ENCODE data around the gene MED26.

MED26 gene

DNA sequence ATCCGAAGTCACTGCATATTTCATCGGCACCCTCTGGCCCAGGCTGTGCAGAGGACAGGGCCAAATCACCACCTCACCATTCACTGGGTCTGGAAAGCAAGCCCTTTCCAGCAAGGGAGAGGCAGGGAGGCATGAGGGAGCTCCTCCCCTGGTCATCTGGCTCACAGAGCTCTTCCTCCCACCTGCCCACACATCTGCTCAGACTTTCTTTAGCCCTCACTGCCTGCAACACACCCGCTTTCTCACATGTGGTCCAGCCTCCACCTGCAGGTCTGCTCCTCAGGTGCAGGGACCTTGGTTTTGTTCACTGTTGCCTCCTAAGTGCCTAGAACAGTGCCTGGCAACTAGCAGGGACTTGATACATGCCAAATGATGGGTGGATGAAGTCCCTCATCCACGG lies 34.8 kb downstream of the MED26 start:
- H3K4me3 ChIP-seq (ENCODE audit: low read depth, low read length), result no peak overlapping the region
- TF ChIP-seq, protein P1, sequence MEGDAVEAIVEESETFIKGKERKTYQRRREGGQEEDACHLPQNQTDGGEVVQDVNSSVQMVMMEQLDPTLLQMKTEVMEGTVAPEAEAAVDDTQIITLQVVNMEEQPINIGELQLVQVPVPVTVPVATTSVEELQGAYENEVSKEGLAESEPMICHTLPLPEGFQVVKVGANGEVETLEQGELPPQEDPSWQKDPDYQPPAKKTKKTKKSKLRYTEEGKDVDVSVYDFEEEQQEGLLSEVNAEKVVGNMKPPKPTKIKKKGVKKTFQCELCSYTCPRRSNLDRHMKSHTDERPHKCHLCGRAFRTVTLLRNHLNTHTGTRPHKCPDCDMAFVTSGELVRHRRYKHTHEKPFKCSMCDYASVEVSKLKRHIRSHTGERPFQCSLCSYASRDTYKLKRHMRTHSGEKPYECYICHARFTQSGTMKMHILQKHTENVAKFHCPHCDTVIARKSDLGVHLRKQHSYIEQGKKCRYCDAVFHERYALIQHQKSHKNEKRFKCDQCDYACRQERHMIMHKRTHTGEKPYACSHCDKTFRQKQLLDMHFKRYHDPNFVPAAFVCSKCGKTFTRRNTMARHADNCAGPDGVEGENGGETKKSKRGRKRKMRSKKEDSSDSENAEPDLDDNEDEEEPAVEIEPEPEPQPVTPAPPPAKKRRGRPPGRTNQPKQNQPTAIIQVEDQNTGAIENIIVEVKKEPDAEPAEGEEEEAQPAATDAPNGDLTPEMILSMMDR (conservative IDR thresholded peaks at IDR 0.05; ENCODE audit: low read depth, low read length), result no peak
- no peak for DNase-seq (ENCODE audit: low read depth)

DNA sequence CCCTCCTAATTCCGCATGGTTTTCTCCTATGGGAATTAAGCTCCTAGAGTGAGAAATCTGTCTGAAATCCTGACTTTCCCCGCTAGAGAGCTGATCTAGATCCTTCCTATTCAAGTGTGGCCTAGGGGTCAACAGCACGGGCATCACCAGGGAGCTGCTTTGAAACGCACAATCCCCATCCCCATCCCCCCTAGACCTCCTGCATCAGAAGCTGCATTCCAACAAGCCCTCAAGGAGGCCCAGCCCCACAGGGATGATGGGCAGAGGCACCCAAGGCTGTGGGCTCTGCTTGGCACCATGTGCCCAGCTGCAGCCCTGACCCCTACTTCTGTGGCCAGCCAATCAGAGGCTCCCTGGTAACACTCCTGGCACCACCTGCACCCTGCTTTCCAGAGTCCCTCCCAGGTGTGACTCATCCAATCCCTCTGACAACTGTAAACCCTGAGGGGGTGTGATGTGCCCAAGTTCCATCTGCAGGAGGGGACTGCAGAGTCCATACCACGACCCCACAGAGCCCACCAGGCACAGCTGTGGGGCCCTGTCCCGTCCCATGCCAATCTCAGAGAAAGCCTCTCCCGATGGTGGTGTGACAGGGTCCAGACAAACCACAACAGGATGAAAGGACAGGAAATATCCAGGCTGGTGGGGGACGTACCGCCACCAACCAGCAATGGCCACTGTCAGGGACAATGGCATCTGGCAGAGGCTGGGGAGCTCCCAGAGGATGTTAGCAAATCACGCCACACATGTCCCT lies 36.0 kb downstream of the MED26 start:
- DNase-seq (ENCODE audit: low read depth), result no peak
- no peak overlapping the region for H3K4me3 ChIP-seq (ENCODE audit: low read depth, low read length)
- TF ChIP-seq, protein P1 (conservative IDR thresholded peaks at IDR 0.05; ENCODE audit: low read depth, low read length), result no peak

DNA sequence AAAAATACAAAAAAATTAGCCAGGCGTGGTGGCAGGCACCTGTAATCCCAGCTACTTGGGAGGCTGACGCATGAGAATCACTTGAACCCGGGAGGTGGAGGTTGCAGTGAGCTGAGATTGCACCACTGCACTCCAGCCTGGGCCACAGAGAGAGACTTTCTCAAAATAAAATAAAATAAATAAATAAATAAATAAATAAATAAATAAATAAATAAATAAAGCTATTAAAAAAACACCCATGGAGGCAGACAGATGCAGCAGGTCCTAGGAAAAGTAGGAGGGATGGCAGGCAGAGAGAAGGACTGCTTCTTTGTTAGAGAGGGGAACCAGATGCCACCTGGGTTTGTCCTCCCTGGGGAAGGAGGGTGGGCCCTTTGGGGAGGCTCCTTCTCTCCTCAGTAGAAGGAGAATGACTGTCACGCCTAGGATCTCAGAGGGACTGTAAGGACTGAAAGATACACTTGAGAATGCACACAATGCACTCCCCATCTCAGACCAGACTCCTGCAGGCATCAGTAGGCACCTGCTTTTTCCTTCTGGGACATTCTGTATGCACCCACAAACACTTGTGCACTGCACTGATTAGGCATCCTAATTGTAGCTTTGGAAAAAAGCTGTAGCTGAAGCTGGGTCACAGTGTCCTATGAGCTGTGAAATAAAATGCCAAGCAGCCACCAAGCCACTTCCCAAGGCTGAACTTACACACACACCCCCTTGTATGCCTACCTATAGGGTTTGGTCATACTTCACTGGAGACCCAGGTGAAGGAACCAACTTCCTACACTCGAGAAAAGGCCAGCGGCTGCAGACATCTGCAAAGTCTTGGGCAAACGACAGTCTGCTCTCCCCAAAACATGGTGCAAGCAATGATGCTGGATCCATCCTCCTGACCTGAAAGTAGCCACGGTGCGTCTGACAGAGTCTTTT lies 36.9 kb downstream of the MED26 start:
- no peak for DNase-seq (ENCODE audit: low read depth)
- no peak overlapping the region for H3K4me3 ChIP-seq (ENCODE audit: low read depth, low read length)
- TF ChIP-seq, protein P1 (conservative IDR thresholded peaks at IDR 0.05; ENCODE audit: low read depth, low read length), result no peak

DNA sequence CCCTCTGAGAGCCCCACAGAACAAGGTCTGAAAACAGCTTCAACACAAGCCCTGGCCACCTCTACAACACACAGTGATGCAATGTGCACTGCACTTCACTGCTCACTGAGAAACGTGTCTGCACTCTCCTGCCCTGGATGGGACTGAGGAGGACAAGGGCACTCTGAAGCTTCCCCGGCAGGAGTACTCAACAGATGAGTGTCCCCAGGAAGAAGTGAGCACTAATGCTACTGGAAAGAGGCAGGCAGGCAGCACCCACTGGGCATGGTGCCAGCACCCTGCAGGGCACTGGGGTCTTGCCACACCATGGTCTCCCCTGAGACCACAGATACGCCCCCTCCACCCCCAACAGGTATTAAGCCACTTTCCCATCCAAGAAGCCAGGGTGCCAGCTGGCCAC lies 38.1 kb downstream of the MED26 start:
- H3K4me3 ChIP-seq (ENCODE audit: low read depth, low read length), result no peak overlapping the region
- TF ChIP-seq, protein P1 (conservative IDR thresholded peaks at IDR 0.05; ENCODE audit: low read depth, low read length), result no peak
- no peak for DNase-seq (ENCODE audit: low read depth)

DNA sequence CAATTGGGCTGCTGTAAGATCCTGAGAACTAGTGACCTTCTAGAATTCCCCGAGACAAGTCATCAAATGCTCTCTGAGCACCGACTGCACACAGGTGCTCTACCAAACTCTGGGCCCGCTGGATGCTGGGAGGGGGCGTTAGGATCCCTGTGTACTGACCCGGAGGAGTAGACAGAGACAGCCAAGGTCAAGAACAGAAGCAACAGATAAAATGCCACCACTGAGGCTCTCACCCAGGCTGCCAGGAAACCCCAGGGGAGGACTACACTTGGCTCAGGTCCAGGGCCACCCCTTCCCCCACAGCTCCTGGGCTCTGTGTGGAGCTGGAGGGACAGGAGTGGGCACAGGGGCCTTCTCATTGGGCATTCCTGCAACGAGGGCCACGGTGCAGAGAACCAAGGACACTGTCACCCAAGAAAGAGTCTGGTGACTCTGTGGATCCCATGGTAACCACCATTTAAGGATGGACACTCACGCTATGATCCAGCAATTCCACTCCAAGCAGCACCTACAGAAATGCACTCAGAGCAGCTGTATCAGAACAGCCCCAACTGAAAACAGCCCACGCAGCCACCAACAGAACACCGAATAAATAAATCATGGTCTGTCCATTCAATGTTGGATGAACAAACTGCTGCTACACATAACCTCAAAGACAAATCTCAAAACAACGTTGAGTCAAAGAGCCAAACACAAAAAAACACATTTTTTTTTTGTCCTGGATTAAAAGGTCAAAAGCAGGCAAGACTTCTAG lies 39.0 kb downstream of the MED26 start:
- no peak for DNase-seq (ENCODE audit: low read depth)
- no peak overlapping the region for H3K4me3 ChIP-seq (ENCODE audit: low read depth, low read length)
- TF ChIP-seq, protein P1 (conservative IDR thresholded peaks at IDR 0.05; ENCODE audit: low read depth, low read length), result no peak

DNA sequence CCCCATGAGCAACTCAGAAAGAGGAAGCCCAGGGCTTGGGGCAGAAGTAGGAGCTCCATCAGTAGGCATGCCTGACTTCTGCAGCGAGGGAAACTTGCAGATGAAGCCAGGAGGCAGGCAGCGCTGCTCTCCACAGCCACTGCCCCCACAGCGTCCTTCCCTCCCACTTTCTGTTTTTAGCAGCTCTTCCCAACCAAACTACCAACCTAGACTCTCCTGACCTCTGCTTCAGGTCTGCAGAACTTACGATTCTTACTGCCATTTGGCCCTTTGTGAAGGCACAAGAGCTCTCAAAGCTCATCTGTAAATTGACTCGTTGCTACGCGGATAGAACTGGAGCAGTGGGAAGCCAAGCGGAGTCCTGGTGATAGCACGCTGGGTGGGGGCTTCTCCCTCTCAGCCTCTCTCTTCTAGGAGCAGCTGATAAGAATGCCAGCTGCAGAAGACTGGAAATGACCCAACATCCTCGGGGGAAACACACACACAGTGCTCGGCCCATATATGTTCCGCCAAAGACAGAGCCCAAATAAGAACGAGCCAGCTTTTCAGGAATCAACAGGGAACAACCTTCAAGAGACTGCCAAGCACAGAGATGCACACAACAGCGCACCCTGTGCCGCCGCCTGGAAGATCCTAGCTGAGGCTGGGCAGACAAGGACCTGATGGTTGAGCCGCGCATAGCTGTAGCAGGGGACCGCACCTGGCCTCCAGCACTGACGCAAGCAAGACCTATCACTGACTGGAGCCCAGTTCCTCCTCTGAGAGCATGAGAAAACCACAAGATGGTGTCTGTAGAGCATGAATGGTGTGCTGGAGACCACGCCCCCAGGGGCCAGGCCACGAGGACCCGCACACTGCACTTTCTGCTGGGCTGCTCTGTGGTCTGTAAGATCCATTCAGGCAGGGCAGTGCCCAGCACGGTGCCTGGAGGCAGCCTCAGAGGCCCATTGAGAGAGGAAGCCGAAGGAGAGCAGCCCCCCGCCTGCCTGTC lies 39.9 kb downstream of the MED26 start:
- TF ChIP-seq, protein P1 (conservative IDR thresholded peaks at IDR 0.05; ENCODE audit: low read depth, low read length), result no peak
- DNase-seq (ENCODE audit: low read depth), result no peak
- H3K4me3 ChIP-seq (ENCODE audit: low read depth, low read length), result no peak overlapping the region
